ENCODE results near the gene PARD3B. TPM values are rescaled to one million over a fixed set of nuclear protein-coding genes. Genes with fewer than 3 reads are reported as not detected.

PARD3B gene
- polyA plus RNA-seq, 3 donors = 36.3 to 41.4 (median 37.7) TPM

- no peak for DNase-seq (ENCODE audit: low read depth in 3 of 3, low spot score in 2 of 3)
Observed at GRCh38 chr2:204877691-204878090, 332.4 kb downstream of the PARD3B start.

GRCh38 chr2:204880928-204881327 is 335.7 kb downstream of the PARD3B start:
- DNase-seq (ENCODE audit: low read depth in 3 of 3, low spot score in 2 of 3) = no peak

- DNase-seq (ENCODE audit: low read depth in 3 of 3, low spot score in 2 of 3) = no peak
Observed at GRCh38 chr2:204881655-204882054, 336.4 kb downstream of the PARD3B start.

GRCh38 chr2:204885747-204886146 is 340.5 kb downstream of the PARD3B start:
- no peak for DNase-seq (ENCODE audit: low read depth in 3 of 3, low spot score in 2 of 3)

GRCh38 chr2:204886713-204887112 is 341.4 kb downstream of the PARD3B start:
- DNase-seq (ENCODE audit: low read depth in 3 of 3, low spot score in 2 of 3) = no peak

DNA sequence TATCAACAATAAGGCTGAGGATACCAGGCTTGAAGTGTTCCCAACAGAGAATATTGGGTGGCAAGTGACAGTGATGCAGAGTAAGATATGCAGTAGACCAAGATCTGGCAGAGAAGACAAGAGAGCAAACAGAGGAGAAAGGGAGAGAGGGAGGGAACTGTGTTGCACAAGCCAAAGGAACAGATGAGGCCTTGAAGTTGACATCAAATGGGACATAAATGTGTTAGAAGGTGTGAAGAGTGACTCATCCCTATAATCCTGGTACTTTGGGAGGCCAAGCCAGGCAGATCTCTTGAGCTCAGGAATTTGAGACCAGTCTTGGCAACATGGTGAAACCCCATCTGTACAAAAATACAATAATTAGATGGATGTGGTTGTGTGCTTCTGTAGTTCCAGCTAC is 342.9 kb downstream of the PARD3B start:
- DNase-seq (ENCODE audit: low read depth in 3 of 3, low spot score in 2 of 3) = no peak

DNA sequence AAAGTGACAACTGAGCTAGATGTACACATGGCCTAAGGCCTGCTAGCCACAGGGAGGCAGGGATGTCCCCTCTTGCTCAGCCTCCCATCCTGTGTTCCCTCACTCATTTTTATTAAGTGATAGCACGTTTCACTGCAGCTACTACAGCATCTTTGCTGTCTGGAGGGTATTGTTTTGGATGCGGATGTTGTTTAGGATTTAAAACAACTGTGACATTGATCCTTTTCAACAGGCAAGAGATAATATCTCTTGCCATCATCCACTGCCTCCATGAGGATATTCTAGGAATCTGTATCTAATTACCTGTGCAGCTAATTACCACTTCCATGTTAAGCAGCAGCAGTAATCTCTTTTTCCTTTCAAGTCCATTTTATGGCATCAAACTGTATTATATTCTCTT is 345.4 kb downstream of the PARD3B start:
- DNase-seq (ENCODE audit: low read depth in 3 of 3, low spot score in 2 of 3) = no peak

GRCh38 chr2:204891739-204892138 is 346.5 kb downstream of the PARD3B start:
- DNase-seq (ENCODE audit: low read depth in 3 of 3, low spot score in 2 of 3) = no peak

DNA sequence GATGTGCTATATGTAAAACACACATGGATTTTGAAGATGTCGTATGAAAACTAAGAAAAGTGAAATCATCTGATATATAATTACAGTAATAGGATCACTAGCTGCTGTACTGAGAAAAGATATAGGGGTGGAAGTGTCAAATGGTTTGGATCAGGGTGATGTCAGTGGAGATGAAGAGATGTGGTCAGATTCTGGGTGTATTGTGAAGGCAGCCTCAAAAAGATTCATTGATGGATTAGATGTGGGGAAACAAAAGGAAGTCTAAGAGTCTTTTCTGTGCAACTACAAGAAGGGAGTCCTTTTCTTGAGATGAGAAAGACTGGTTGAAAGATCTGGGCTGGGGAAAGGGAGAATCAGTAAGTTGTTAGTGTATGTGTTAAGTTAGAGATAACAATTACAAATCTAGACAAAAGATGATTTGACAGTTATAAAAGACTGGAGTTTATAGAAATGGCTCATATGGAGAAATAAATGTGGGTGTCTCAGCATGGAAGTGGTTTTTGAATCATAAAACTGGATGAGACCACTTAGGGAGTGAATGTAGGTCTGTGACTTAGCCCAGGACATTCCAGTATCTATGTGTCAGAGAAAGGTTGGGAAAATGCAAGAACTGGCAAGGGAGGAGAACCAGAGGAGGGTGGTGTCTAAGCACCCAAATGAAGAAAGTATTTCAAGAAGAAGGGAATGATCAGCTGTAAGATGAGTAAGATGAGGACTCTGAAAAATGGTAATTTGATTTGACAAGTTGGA is 347.4 kb downstream of the PARD3B start:
- no peak for DNase-seq (ENCODE audit: low read depth in 3 of 3, low spot score in 2 of 3)

DNA sequence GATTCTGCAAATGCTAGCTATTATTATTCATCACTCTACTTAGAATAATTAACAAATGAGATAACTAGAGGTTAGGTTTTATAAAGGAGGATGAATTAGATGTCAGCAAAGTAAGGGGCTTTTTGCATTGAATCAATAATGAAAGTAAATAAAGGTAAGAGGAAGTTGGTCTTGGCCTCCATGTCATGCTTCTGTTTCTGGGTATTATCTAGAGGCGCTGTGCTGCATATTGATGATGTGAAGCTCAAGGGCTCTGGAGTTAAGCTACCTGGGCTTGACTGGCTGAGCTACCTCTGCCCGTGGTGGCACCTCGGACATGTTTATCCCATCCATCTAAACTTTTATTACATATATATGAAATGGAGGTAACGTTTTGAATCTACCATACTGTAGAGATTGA is 350.9 kb downstream of the PARD3B start:
- DNase-seq (ENCODE audit: low read depth in 3 of 3, low spot score in 2 of 3) = no peak

GRCh38 chr2:204897561-204897960 is 352.3 kb downstream of the PARD3B start:
- no peak for DNase-seq (ENCODE audit: low read depth in 3 of 3, low spot score in 2 of 3)

GRCh38 chr2:204898928-204899640 is 353.8 kb downstream of the PARD3B start:
- DNase-seq (ENCODE audit: low read depth in 3 of 3, low spot score in 2 of 3) = no peak

DNA sequence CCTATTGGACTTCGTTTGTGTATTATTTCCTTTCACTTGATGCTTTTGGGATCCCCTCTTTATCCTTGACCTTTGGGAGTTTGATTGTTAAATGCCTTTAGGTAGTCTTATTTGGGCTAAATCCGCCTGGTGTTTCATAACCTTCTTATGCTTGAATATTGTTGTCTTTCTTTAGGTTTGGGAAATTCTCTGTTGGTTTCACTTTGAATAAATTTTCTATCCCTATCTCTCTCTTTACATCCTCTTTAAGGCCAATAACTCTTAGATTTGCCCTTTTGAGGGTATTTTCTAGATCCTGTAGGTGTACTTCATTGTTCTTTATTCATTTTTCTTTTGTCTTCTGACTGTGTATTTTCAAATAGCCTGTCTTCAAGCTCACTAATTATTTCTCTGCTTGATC is 354.7 kb downstream of the PARD3B start:
- no peak for DNase-seq (ENCODE audit: low read depth in 3 of 3, low spot score in 2 of 3)

DNA sequence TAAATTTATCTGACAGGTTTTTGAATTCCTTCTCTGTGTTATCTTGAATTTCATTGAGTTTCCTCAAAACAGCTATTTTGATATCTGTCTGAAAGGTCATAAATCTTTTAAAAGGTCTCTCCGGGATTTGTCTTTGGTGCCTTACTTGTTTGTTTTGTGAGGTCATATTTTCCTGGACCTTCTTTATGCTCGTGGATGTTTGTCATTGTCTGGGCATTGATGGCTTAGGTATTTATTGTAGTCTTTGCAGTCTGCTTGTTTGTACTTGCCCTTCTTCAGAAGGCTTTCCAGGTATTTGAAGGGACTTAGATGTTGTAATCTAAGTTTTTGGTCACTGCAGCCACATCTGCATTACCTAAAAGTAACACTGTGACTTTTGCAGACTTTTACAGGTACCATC is 355.2 kb downstream of the PARD3B start:
- no peak for DNase-seq (ENCODE audit: low read depth in 3 of 3, low spot score in 2 of 3)

- no peak for DNase-seq (ENCODE audit: low read depth in 3 of 3, low spot score in 2 of 3)
Observed at GRCh38 chr2:204900910-204901309, 355.6 kb downstream of the PARD3B start.

DNA sequence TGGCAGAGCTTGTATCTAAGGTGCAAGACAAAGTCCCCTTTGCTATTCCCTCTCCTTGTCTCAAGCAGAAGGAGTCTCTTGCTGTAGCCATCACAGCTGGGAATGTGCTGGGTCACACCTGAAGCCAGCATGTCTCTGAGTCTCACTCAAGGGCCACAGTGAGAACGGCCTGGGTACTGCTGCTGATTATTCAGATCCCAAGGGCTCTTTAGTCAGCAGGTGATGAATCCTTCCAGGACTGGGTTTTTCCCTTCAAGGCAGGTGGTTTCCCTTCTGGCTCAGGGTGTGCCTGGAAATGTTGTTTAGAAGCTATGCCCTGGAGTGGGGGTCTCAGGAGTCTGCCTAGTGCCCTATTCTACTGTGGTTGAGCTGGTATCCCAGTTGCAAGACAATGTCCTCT is 356.3 kb downstream of the PARD3B start:
- DNase-seq (ENCODE audit: low read depth in 3 of 3, low spot score in 2 of 3) = no peak

DNA sequence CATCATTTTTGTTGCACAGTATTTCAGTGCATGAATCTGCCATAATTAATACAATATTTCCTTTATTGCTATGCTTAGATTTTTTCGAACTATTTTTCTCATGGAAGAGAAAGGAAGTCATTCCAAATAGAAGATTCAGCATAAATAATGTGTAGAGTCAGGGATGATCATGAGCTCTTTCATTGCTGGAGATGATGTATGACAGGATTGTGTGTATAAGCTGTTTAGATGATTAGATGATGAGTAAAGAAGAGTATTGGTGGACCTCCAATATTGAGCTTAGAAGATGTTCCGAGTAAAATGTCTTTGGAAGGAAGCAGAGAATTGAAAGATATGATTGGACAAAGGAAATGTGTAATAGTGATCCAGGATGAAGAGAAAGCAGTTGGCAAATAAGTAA is 364.5 kb downstream of the PARD3B start:
- DNase-seq (ENCODE audit: low read depth in 3 of 3, low spot score in 2 of 3) = no peak

DNA sequence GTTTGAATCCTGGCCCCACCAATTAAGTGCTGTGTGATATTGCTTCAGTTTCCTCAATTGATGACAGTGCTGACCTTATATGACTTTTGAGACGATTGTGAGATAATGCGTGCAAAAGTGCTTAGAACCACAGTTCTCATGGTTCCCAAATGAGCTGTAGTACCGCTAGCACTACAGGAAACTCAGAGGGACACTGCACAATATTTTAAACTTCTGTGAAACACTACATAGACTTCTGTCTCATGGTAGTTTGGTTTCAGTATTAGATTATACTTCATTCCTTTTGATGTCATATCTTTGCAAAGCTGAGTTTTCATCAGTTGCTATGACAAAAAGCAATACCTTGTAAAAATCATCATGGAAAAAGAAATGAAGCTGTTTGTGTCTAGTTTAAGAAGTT is 368.0 kb downstream of the PARD3B start:
- no peak for DNase-seq (ENCODE audit: low read depth in 3 of 3, low spot score in 2 of 3)

DNA sequence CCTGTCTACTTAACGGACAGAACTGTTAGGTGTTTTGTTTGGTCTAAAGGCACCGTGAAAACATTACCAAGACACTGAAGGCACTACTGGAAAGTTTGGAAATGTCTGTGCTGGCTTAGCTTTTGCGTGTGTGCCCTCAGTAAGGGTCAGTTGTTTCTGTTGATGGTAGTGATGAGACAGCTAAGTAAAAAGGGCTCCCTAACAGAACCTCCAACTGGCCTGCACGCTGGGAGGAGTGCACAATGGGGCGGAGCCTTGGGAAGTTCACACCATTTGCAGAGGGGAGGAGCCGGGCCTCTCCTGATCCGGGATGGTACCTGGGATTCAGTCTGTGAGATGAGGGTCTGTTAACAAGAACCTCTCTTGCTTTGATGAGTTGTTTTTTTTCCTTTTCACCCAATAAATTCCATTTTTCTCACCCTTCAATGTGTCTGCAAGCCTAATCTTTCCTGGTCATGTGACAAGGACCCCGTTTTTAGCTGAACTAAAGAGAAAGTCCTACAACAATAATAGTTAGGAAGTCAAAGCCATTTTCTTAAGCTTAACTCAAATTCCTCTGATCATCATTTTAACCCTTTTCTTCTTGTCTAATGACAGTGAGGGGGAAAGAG is 368.7 kb downstream of the PARD3B start:
- DNase-seq (ENCODE audit: low read depth in 3 of 3, low spot score in 2 of 3) = no peak

- DNase-seq (ENCODE audit: low read depth in 3 of 3, low spot score in 2 of 3) = no peak
Observed at GRCh38 chr2:204914708-204915107, 369.4 kb downstream of the PARD3B start.

DNA sequence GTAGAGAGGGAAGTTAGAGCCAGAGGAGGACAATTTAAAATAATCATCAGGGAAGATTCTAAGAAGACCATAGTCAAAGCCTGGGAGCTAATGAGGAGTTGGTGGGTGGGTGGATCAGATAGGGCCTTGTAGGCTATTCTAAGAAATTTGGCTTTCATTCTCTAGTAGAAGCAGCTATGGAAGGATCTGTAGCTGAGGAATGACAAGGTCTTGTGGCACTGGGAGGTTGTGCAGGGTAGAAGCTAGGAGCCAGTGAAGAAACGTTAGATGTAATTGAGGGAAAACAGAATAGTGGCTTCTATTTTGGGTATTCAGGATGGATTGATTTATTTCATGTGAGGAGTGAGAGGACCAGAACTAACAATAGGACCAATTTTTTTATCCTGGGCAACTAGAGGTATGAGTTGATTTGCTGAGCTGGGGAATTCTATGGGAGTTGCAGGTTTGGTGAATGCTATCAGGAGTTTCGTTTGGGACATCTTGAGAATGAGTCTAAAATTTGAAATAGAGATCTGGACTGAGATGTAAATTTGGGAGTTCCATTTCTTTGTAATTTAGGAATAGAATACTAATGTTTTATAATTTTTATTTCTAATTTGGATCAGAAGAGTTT is 371.9 kb downstream of the PARD3B start:
- no peak for DNase-seq (ENCODE audit: low read depth in 3 of 3, low spot score in 2 of 3)

GRCh38 chr2:204920776-204921175 is 375.5 kb downstream of the PARD3B start:
- DNase-seq (ENCODE audit: low read depth in 3 of 3, low spot score in 2 of 3) = no peak
